Measurements from ENCODE around the gene ZNF554. TPM values are rescaled to one million over a fixed set of nuclear protein-coding genes. Genes with fewer than 3 reads are reported as not detected.

The ZNF554 gene
- total RNA-seq, 2 donors from 2014 or later: 8.4 to 9.2 TPM

GRCh38 chr19:2799273-2800020, 20.2 kb upstream of the ZNF554 start:
- Mint-ChIP-seq H3K27ac (no peak overlapping the region), H3K4me3 (no peak overlapping the region), H3K27me3 (ENCODE audit: insufficient read depth) (no peaks in the 10 kb centered on the region), H3K9me3 (no peaks in the 10 kb centered on the region), H3K4me1 (no peaks in the 10 kb centered on the region), H3K36me3 (ENCODE audit: low read depth) (peaks cover 78% of the 10 kb centered on the region)
- H3K27ac ChIP-seq (ENCODE audit: low read depth, low read length): no peak overlapping the region
- no peaks in the 10 kb centered on the region for H3K9me3 ChIP-seq (ENCODE audit: control insufficient read depth, low read length)
- H3K4me3 ChIP-seq (ENCODE audit: low read length): no peak overlapping the region
- no peaks in the 10 kb centered on the region for H3K27me3 ChIP-seq (ENCODE audit: control insufficient read depth, insufficient read depth, low read length, poor library complexity, severe bottlenecking)
- peaks cover 2% of the 10 kb centered on the region for H3K4me1 ChIP-seq (ENCODE audit: control insufficient read depth, insufficient read depth, low read length)
- no peak overlapping the region for H3K9ac ChIP-seq (ENCODE audit: extremely low read depth, low read length, poor library complexity, severe bottlenecking)
- no peak for TF ChIP-seq CTCF (conservative IDR thresholded peaks at IDR 0.05)
- peaks cover 72% of the 10 kb centered on the region for H3K36me3 ChIP-seq (ENCODE audit: control insufficient read depth, insufficient read depth, low read length)
- WGBS, 2 experiments (ENCODE audit: insufficient coverage in 1 of 2, insufficient read length in 1 of 2): 95% methylated on average over 24 to 41 of the region's 41 CpGs
- DNase-seq: no peak

GRCh38 chr19:2800506-2800905, 19.2 kb upstream of the ZNF554 start:
- Histone ChIP-seq H3K36me3 (ENCODE audit: control insufficient read depth, insufficient read depth, low read length) (peaks cover 69% of the 10 kb centered on the region), H3K4me1 (ENCODE audit: control insufficient read depth, insufficient read depth, low read length) (peaks cover 2% of the 10 kb centered on the region), H3K4me3 (ENCODE audit: low read length) (no peak overlapping the region), H3K9me3 (ENCODE audit: control insufficient read depth, low read length) (no peaks in the 10 kb centered on the region), H3K9ac (ENCODE audit: extremely low read depth, low read length, poor library complexity, severe bottlenecking) (no peak overlapping the region), H3K27me3 (ENCODE audit: control insufficient read depth, insufficient read depth, low read length, poor library complexity, severe bottlenecking) (no peaks in the 10 kb centered on the region), H3K27ac (ENCODE audit: low read depth, low read length) (no peak overlapping the region)
- Mint-ChIP-seq H3K36me3 (ENCODE audit: low read depth) (peaks cover 77% of the 10 kb centered on the region), H3K4me1 (no peaks in the 10 kb centered on the region), H3K9me3 (no peaks in the 10 kb centered on the region), H3K4me3 (no peak overlapping the region), H3K27me3 (ENCODE audit: insufficient read depth) (no peaks in the 10 kb centered on the region), H3K27ac (no peak overlapping the region)
- TF ChIP-seq CTCF (conservative IDR thresholded peaks at IDR 0.05): no peak
- WGBS, 2 experiments (ENCODE audit: insufficient coverage in 1 of 2, insufficient read length in 1 of 2): 93 to 96% methylated on average over 11 to 22 of the region's 22 CpGs
- no peak for DNase-seq

GRCh38 chr19:2802826-2803225, 16.8 kb upstream of the ZNF554 start:
- Mint-ChIP-seq H3K9me3 (no peaks in the 10 kb centered on the region), H3K27ac (no peak overlapping the region), H3K4me3 (no peak overlapping the region), H3K27me3 (ENCODE audit: insufficient read depth) (no peaks in the 10 kb centered on the region), H3K4me1 (no peaks in the 10 kb centered on the region), H3K36me3 (ENCODE audit: low read depth) (peaks cover 58% of the 10 kb centered on the region)
- no peak for DNase-seq
- no peak overlapping the region for H3K4me3 ChIP-seq (ENCODE audit: low read length)
- peaks cover 56% of the 10 kb centered on the region for H3K36me3 ChIP-seq (ENCODE audit: control insufficient read depth, insufficient read depth, low read length)
- H3K4me1 ChIP-seq (ENCODE audit: control insufficient read depth, insufficient read depth, low read length): peaks cover 2% of the 10 kb centered on the region
- H3K9ac ChIP-seq (ENCODE audit: extremely low read depth, low read length, poor library complexity, severe bottlenecking): no peak overlapping the region
- H3K9me3 ChIP-seq (ENCODE audit: control insufficient read depth, low read length): no peaks in the 10 kb centered on the region
- no peaks in the 10 kb centered on the region for H3K27me3 ChIP-seq (ENCODE audit: control insufficient read depth, insufficient read depth, low read length, poor library complexity, severe bottlenecking)
- TF ChIP-seq CTCF (conservative IDR thresholded peaks at IDR 0.05): no peak
- H3K27ac ChIP-seq (ENCODE audit: low read depth, low read length): no peak overlapping the region
- 96% methylated on average over 17 of the region's 17 CpGs for WGBS, 2 experiments (ENCODE audit: insufficient coverage in 1 of 2, insufficient read length in 1 of 2)

Measured in endodermal cell (in vitro differentiated cells).